Measurements from ENCODE around the gene KANSL3. TPM values are rescaled to one million over a fixed set of nuclear protein-coding genes. Genes with fewer than 3 reads are reported as not detected.

Gene KANSL3
- total RNA-seq, 4 donors from 2014 or later = 34.7 to 65.0 (median 39.7) TPM

GRCh38 chr2:96556441-96557330 lies 81.4 kb downstream of the KANSL3 start:
- TF ChIP-seq, protein P1, sequence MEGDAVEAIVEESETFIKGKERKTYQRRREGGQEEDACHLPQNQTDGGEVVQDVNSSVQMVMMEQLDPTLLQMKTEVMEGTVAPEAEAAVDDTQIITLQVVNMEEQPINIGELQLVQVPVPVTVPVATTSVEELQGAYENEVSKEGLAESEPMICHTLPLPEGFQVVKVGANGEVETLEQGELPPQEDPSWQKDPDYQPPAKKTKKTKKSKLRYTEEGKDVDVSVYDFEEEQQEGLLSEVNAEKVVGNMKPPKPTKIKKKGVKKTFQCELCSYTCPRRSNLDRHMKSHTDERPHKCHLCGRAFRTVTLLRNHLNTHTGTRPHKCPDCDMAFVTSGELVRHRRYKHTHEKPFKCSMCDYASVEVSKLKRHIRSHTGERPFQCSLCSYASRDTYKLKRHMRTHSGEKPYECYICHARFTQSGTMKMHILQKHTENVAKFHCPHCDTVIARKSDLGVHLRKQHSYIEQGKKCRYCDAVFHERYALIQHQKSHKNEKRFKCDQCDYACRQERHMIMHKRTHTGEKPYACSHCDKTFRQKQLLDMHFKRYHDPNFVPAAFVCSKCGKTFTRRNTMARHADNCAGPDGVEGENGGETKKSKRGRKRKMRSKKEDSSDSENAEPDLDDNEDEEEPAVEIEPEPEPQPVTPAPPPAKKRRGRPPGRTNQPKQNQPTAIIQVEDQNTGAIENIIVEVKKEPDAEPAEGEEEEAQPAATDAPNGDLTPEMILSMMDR (IDR thresholded peaks at IDR 0.05; ENCODE audit: low read depth) = no peak

GRCh38 chr2:96555146-96555610 lies 82.9 kb downstream of the KANSL3 start:
- TF ChIP-seq, protein P1 (IDR thresholded peaks at IDR 0.05; ENCODE audit: low read depth) = no peak

GRCh38 chr2:96554293-96555145 lies 83.6 kb downstream of the KANSL3 start:
- TF ChIP-seq, protein P1 (IDR thresholded peaks at IDR 0.05; ENCODE audit: low read depth) = no peak

GRCh38 chr2:96553176-96553956 lies 84.7 kb downstream of the KANSL3 start:
- TF ChIP-seq, protein P1 (IDR thresholded peaks at IDR 0.05; ENCODE audit: low read depth) = no peak

DNA sequence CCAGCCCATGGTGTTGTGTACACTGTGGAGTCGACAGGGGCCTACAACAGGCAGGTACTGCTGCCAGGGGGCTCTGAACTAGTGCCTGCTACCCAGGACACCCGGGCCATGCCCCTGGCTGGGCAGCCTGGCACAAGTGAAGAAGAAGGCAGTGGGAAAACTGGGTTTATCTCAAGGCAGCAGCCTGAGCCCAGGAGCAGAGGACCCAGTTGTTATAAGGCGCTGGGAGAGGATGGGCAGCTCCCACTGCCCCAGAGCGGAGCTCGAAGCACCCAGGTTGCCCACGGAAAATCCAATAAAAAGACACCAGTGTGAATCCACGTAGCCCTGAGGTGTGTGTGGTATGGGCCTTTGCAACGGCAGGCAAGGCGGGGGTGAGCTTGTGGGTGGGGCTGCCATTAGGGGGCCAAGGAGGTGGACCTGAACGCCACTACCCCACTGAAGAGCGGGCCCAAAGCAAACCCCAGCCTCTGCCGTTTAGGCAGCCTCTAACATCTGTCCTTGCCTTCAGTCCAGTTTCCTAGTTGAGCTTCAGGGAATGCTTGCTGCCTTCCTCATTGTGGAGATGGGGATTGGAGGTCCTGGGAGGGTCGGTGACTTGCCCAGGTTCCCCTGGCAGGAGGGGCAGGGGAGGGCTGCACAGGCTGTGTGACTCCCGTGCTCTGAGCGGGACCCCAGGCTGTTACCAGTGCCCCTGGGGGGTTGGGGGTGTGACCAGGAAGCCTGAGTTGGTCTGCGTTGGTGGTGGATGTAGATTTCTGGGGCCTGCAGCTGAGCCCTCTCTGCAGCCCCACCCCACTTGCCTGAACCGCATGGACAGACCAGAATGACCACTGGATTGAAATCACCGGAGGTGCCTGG lies 85.6 kb downstream of the KANSL3 start:
- TF ChIP-seq, protein P1 (IDR thresholded peaks at IDR 0.05; ENCODE audit: low read depth) = no peak

DNA sequence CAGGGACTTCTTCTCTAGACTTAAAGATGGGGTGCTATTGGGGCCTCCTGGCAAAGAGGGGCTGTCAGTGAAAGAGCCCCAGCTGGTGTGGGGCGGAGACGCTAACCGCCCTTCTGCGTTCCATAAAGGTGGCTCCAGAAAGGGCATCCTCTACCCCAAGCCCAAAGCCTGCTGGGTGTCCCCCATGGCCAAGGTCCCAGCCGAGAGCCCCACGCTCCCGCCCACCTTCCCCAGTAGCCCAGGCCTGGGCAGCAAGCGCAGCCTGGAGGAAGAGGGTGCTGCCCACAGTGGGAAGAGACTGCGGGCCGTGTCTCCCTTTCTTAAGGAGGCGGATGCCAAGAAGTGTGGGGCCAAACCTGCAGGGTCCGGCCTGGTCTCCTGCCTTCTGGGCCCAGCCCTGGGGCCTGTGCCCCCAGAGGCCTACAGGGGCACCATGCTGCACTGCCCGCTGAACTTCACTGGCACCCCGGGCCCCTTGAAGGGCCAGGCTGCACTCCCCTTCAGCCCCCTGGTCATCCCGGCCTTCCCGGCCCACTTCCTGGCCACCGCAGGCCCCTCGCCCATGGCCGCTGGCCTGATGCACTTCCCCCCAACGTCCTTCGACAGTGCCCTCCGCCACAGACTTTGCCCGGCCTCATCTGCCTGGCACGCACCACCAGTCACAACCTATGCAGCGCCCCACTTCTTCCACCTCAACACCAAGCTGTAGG lies 86.4 kb downstream of the KANSL3 start:
- TF ChIP-seq, protein P1 (IDR thresholded peaks at IDR 0.05; ENCODE audit: low read depth) = no peak

All from subcutaneous adipose tissue (tissue), 4 donors.